ENCODE measurements around the gene TRMT112. TPM values are rescaled to one million over a fixed set of nuclear protein-coding genes. Genes with fewer than 3 reads are reported as not detected.

TRMT112 gene
- total and polyA plus RNA-seq, 2 of the 8 experiments (the other 6 are each of a cell fraction or from before 2014, with no cell fraction given), result 300 to 650 TPM

DNA sequence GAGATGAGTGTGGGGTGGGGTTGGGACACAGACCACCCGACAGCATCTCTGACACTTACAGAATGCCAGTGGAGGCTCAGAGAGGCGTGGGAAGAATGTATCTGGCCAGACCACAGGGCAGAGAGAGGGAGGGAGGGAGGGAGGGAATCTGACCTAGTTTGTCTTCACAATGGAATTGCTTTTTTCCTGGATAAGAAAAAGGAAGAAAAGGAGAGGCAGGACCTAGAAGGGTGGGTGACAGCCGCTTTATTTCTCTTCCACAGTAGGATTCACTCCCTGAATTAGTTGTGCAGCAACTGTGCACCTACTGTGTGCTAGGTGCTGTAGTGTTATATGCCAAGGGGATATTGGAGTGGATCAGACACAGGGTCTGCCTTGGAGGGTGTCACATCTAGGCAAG is 22.6 kb downstream of the TRMT112 start:
- DNase-seq (ENCODE audit: low read depth in 1 of 2, low spot score in 2 of 2) (no peak), FAIRE-seq (no peak)
- Histone ChIP-seq H2BK12ac (ENCODE audit: low read depth, low read length) (no peak overlapping the region), H3K4me1 (replicated peaks in 1 of 4; ENCODE audit: control insufficient read depth in 3 of 4, insufficient read depth in 4 of 4, low read length in 3 of 4) (peaks cover 0 to 28% (median 12%) of the 10 kb centered on the region in 4 experiments; a peak in 5 of 7 replicates), H2BK20ac (ENCODE audit: low read length) (no peak overlapping the region), H2BK120ac (replicated peaks; ENCODE audit: low read depth, low read length) (no peak overlapping the region), H3K79me2 (ENCODE audit: control insufficient read depth in 1 of 2, insufficient read depth in 2 of 2, low read length in 2 of 2) (no peaks in the 10 kb centered on the region), H2BK15ac (ENCODE audit: low read length) (peak overlapping the region; percentile 40; the same call in 1 of the 2 replicates), H4K91ac (replicated peaks; ENCODE audit: insufficient read length, low read length) (no peak overlapping the region), H2AFZ (ENCODE audit: low read length) (no peak overlapping the region), H3K9ac (replicated peaks in 1 of 4; ENCODE audit: extremely low read depth in 1 of 4, low read depth in 3 of 4, low read length in 3 of 4) (no peak overlapping the region), H3K4ac (replicated peaks; ENCODE audit: insufficient read length, low read depth, low read length) (no peak overlapping the region), H3K27me3 (replicated peaks in 1 of 4; ENCODE audit: control insufficient read depth in 3 of 4, extremely low read depth in 1 of 4, insufficient read depth in 3 of 4, low read length in 3 of 4) (peaks cover 88 to 100% (median 98%) of the 10 kb centered on the region in 4 experiments), H4K8ac (ENCODE audit: extremely low read depth, insufficient read depth, low read length) (no peak overlapping the region), H3K14ac (ENCODE audit: insufficient read length) (no peak overlapping the region), H3K27ac (ENCODE audit: low read depth, low read length) (no peak overlapping the region), H3K4me2 (ENCODE audit: insufficient read depth in 1 of 2, low read depth in 2 of 2, low read length in 2 of 2) (no peak overlapping the region), H3K23ac (ENCODE audit: insufficient read length) (no peak overlapping the region), H4K20me1 (replicated peaks in 1 of 2; ENCODE audit: control insufficient read depth in 1 of 2, insufficient read depth in 2 of 2, low read length in 2 of 2) (peaks cover 5 to 24% of the 10 kb centered on the region in 2 experiments), H2BK5ac (ENCODE audit: low read depth, low read length) (no peak overlapping the region), H3K79me1 (ENCODE audit: low read depth, low read length) (no peaks in the 10 kb centered on the region), H3K4me3 (ENCODE audit: extremely low read depth in 1 of 4, insufficient read depth in 2 of 4, low read depth in 3 of 4, low read length in 4 of 4) (no peak overlapping the region), H3K36me3 (ENCODE audit: control insufficient read depth in 2 of 4, insufficient read depth in 4 of 4, low read length in 3 of 4) (peaks cover 0 to 9% (median 0%) of the 10 kb centered on the region in 4 experiments; a peak in 1 of 8 replicates), H3K23me2 (ENCODE audit: low read depth, low read length) (peaks cover 5% of the 10 kb centered on the region; the same call in 1 of the 2 replicates), H2AK5ac (ENCODE audit: low read depth, low read length) (no peak overlapping the region), H3K9me3 (ENCODE audit: insufficient read depth in 2 of 2, low read depth in 1 of 2, low read length in 1 of 2) (no peaks in the 10 kb centered on the region), H3K56ac (replicated peaks; ENCODE audit: insufficient read length, low read depth, low read length) (no peak overlapping the region), H3K18ac (ENCODE audit: extremely low read depth, low read length) (no peak overlapping the region), H4K5ac (ENCODE audit: insufficient read length, low read depth, low read length) (no peak overlapping the region)
- ChIA-PET POLR2A (ENCODE audit: partially characterized antibody) (no interaction called here), CTCF (ENCODE audit: partially characterized antibody) (interaction anchor here (0.7 to 2.2 kb wide), 6 partner anchors 9 to 1915 kb away, joined by 3 to 10 read pairs (median 3); partner anchors contain the start of genes BAD and GPR137)
- TF ChIP-seq TAF7 (optimal IDR thresholded peaks at IDR 0.05; ENCODE audit: borderline replicate concordance, low read depth, low read length) (no peak), BRCA1 (IDR thresholded peaks at IDR 0.05; ENCODE audit: low read depth, low read length) (no peak), EZH2 (IDR thresholded peaks at IDR 0.05; ENCODE audit: low read depth, low read length, severe bottlenecking) (peak; percentile 25)
- WGBS, 2 experiments (ENCODE audit: extremely low coverage in 1 of 2, insufficient coverage in 1 of 2, insufficient read length in 1 of 2, insufficient replicate concordance in 2 of 2, low coverage in 1 of 2, low lambda C conversion rate in 2 of 2, missing lambda C conversion rate in 1 of 2), result 54% methylated on average over 2 of the region's 3 CpGs; no CpG with 5 or more reads in 1 of the 2 experiments
